ENCODE results near the gene ZKSCAN5.

- TF ChIP-seq, protein P1, sequence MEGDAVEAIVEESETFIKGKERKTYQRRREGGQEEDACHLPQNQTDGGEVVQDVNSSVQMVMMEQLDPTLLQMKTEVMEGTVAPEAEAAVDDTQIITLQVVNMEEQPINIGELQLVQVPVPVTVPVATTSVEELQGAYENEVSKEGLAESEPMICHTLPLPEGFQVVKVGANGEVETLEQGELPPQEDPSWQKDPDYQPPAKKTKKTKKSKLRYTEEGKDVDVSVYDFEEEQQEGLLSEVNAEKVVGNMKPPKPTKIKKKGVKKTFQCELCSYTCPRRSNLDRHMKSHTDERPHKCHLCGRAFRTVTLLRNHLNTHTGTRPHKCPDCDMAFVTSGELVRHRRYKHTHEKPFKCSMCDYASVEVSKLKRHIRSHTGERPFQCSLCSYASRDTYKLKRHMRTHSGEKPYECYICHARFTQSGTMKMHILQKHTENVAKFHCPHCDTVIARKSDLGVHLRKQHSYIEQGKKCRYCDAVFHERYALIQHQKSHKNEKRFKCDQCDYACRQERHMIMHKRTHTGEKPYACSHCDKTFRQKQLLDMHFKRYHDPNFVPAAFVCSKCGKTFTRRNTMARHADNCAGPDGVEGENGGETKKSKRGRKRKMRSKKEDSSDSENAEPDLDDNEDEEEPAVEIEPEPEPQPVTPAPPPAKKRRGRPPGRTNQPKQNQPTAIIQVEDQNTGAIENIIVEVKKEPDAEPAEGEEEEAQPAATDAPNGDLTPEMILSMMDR (IDR thresholded peaks at IDR 0.05; ENCODE audit: poor library complexity) = no peak
- TF ChIP-seq EZH2 (IDR thresholded peaks at IDR 0.05; ENCODE audit: borderline replicate concordance) = no peak
- no peak for TF ChIP-seq EZH2phosphoT487 (IDR thresholded peaks at IDR 0.05; ENCODE audit: low read depth, severe bottlenecking, unreplicated experiment)
These were observed 67.3 kb downstream of the ZKSCAN5 start for GRCh38 chr7:99571768-99572167.

Data from hepatocyte (in vitro differentiated cells).